Mesendoderm (in vitro differentiated cells): ENCODE results near the gene RBM38.

ENCODE experiments used
- DNase-seq: peaks from one replicate; pipeline ENCODE4 v3.0.0; 2013
- H2AK5ac ChIP-seq: 2 replicates; pipeline ENCODE4 v1.6.1; 2013; ENCODE audit warnings: low read length, inconsistent platforms
- H2BK120ac ChIP-seq: 2 replicates; pipeline ENCODE4 v1.6.1; 2013; ENCODE audit warnings: low read depth, mild to moderate bottlenecking, low read length, moderate library complexity, mixed read lengths
- H2BK15ac ChIP-seq: replicated peaks from 2 replicates; pipeline ENCODE4 v1.6.1; 2013; ENCODE audit warnings: low read depth, mild to moderate bottlenecking, moderate library complexity
- H2BK5ac ChIP-seq: 2 replicates; pipeline ENCODE4 v1.6.1; 2013; ENCODE audit warnings: low read length, inconsistent platforms
- H3K18ac ChIP-seq: 2 replicates; pipeline ENCODE4 v1.6.1; 2013; ENCODE audit warnings: mild to moderate bottlenecking, low read length, mixed read lengths
- H3K23ac ChIP-seq: one replicate; pipeline ENCODE4 v1.6.1; 2013; ENCODE audit warnings: low read length
- H3K27ac ChIP-seq: 2 replicates; pipeline ENCODE4 v1.5.1; 2013; ENCODE audit warnings: low read depth, mild to moderate bottlenecking, inconsistent platforms, low read length, moderate library complexity
- H3K27me3 ChIP-seq: 2 replicates; pipeline ENCODE4 v1.6.1; 2013; ENCODE audit warnings: low read length, control low read depth, mild to moderate bottlenecking, inconsistent platforms; ENCODE audit not compliant: insufficient read depth, poor library complexity
- H3K36me3 ChIP-seq: 2 replicates; pipeline ENCODE4 v1.6.1; 2013; ENCODE audit warnings: low read length, inconsistent platforms; ENCODE audit not compliant: control insufficient read depth, insufficient read depth
- H3K4ac ChIP-seq: one replicate; pipeline ENCODE4 v1.6.1; 2013; ENCODE audit warnings: low read depth, mild to moderate bottlenecking, low read length, moderate library complexity
- H3K4me1 ChIP-seq: 2 replicates; pipeline ENCODE4 v1.6.1; 2013; ENCODE audit warnings: low read depth, low read length, inconsistent platforms; ENCODE audit not compliant: control insufficient read depth
- H3K4me2 ChIP-seq: 2 replicates; pipeline ENCODE4 v1.6.1; 2013; ENCODE audit warnings: low read length
- H3K4me3 ChIP-seq: 2 replicates; pipeline ENCODE4 v1.5.1; 2013; ENCODE audit warnings: mild to moderate bottlenecking, low read length
- H3K56ac ChIP-seq: one replicate; pipeline ENCODE4 v1.6.1; 2013; ENCODE audit warnings: low read length
- H3K79me1 ChIP-seq: 2 replicates; pipeline ENCODE4 v1.6.1; 2013; ENCODE audit warnings: low read length, inconsistent platforms
- H3K79me2 ChIP-seq: 2 replicates; pipeline ENCODE4 v1.6.1; 2013; ENCODE audit warnings: mild to moderate bottlenecking, low read length; ENCODE audit not compliant: control insufficient read depth, insufficient read depth
- H3K9ac ChIP-seq: 2 replicates; pipeline ENCODE4 v1.6.1; 2013; ENCODE audit warnings: low read length, inconsistent platforms
- H4K5ac ChIP-seq: one replicate; pipeline ENCODE4 v1.6.1; 2013; ENCODE audit warnings: low read length
- H4K8ac ChIP-seq: one replicate; pipeline ENCODE4 v1.6.1; 2013; ENCODE audit warnings: low read depth, mild to moderate bottlenecking, control low read depth, low read length, moderate library complexity
- WGBS: extraction: QIAGEN DNeasy Blood & Tissue Kit; methylation state at CpG from one replicate; pipeline ENCODE4 v1.1.7; 2013; ENCODE audit warnings: low lambda C conversion rate, missing lambda C conversion rate; ENCODE audit not compliant: insufficient coverage; ENCODE audit errors: extremely low coverage; 5-methylcytosine and 5-hydroxymethylcytosine counted together

The RBM38 gene

GRCh38 chr20:57421253-57422220 is 30.3 kb downstream of the RBM38 start:
- Histone ChIP-seq H3K79me1 (no peaks in the 10 kb centered on the region), H3K56ac (no peak overlapping the region), H2BK5ac (no peak overlapping the region)

GRCh38 chr20:57422254-57422653 is 31.1 kb downstream of the RBM38 start:
- Histone ChIP-seq H3K56ac (no peak overlapping the region), H3K23ac (no peak overlapping the region), H2AK5ac (no peak overlapping the region), H2BK120ac (no peak overlapping the region), H3K27me3 (no peaks in the 10 kb centered on the region), H3K4ac (no peak overlapping the region), H4K8ac (no peak overlapping the region), H4K5ac (no peak overlapping the region), H3K4me1 (no peaks in the 10 kb centered on the region), H3K79me2 (no peaks in the 10 kb centered on the region), H3K18ac (no peak overlapping the region), H3K4me3 (no peak overlapping the region), H3K9ac (no peak overlapping the region), H3K27ac (no peak overlapping the region), H2BK5ac (no peak overlapping the region), H3K36me3 (no peaks in the 10 kb centered on the region), H2BK15ac (no peak overlapping the region), H3K79me1 (no peaks in the 10 kb centered on the region), H3K4me2 (no peak overlapping the region)
- DNase-seq, result no peak
- no CpG with 5 or more reads among the region's 7 CpGs for WGBS

More at GRCh38 chr20:57421253-57422220, 30.3 kb downstream of the RBM38 start:
- Histone ChIP-seq H2AK5ac (no peak overlapping the region), H3K27me3 (no peaks in the 10 kb centered on the region), H4K8ac (no peak overlapping the region), H3K36me3 (no peaks in the 10 kb centered on the region), H3K27ac (no peak overlapping the region), H4K5ac (no peak overlapping the region), H3K79me2 (no peaks in the 10 kb centered on the region), H2BK15ac (no peak overlapping the region), H3K4me1 (no peaks in the 10 kb centered on the region), H3K23ac (no peak overlapping the region), H3K4me2 (no peak overlapping the region), H3K9ac (no peak overlapping the region), H3K4ac (no peak overlapping the region), H3K18ac (no peak overlapping the region), H3K4me3 (no peak overlapping the region), H2BK120ac (no peak overlapping the region)
- no CpG with 5 or more reads among the region's 26 CpGs for WGBS
- no peak for DNase-seq

GRCh38 chr20:57425150-57426013 is 34.2 kb downstream of the RBM38 start:
- no peaks in the 10 kb centered on the region for H3K27me3 ChIP-seq
- no peak overlapping the region for H4K8ac ChIP-seq
- H3K56ac ChIP-seq, result peak overlapping the region; percentile 45
- H3K9ac ChIP-seq, result no peak overlapping the region
- DNase-seq, result peak; percentile 29
- H3K4me1 ChIP-seq, result no peaks in the 10 kb centered on the region
- no peak overlapping the region for H2BK120ac ChIP-seq
- no peaks in the 10 kb centered on the region for H3K79me2 ChIP-seq
- no CpG with 5 or more reads among the region's 17 CpGs for WGBS
- no peak overlapping the region for H3K18ac ChIP-seq
- no peak overlapping the region for H3K4me2 ChIP-seq
- no peak overlapping the region for H3K4ac ChIP-seq
- no peak overlapping the region for H3K23ac ChIP-seq
- no peak overlapping the region for H3K27ac ChIP-seq
- no peaks in the 10 kb centered on the region for H3K79me1 ChIP-seq
- no peaks in the 10 kb centered on the region for H3K36me3 ChIP-seq
- H2BK5ac ChIP-seq, result no peak overlapping the region
- no peak overlapping the region for H3K4me3 ChIP-seq
- no peak overlapping the region for H4K5ac ChIP-seq
- no peak overlapping the region for H2BK15ac ChIP-seq
- H2AK5ac ChIP-seq, result no peak overlapping the region

DNA sequence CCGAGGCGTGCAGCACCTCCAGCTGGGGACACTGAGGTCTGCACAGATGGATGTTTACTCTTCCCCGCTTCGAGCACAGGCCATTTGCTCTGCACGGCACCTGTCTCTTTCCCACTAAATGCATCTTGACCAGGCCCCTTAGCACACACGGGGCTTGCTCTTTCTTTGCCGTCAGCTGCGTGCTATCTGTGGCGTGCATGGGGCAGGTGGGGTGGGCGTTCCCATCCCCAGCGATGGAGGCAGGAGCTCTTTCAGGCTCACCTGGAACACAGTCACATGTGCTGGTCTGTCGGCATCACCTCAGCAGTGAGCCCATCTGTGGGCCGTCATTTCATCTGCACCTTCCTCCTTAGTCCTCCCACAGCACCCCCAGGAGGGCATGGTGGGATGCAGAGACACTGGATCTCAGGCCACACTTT is 35.1 kb downstream of the RBM38 start:
- H3K4me3 ChIP-seq, result no peak overlapping the region

GRCh38 chr20:57426831-57427230 is 35.6 kb downstream of the RBM38 start:
- Histone ChIP-seq H3K4ac (no peak overlapping the region), H3K27me3 (no peaks in the 10 kb centered on the region), H3K36me3 (no peaks in the 10 kb centered on the region), H3K23ac (no peak overlapping the region), H4K8ac (no peak overlapping the region), H2BK15ac (no peak overlapping the region), H3K4me3 (no peak overlapping the region), H3K79me1 (no peaks in the 10 kb centered on the region), H2BK120ac (no peak overlapping the region), H2BK5ac (no peak overlapping the region), H4K5ac (no peak overlapping the region), H3K9ac (no peak overlapping the region), H3K27ac (no peak overlapping the region), H3K79me2 (no peaks in the 10 kb centered on the region), H3K18ac (no peak overlapping the region), H3K4me2 (no peak overlapping the region), H3K56ac (no peak overlapping the region), H3K4me1 (no peaks in the 10 kb centered on the region), H2AK5ac (no peak overlapping the region)
- WGBS, result no CpG with 5 or more reads among the region's 7 CpGs
- DNase-seq, result no peak

More for the DNA sequence above, 35.1 kb downstream of the RBM38 start:
- Histone ChIP-seq H4K5ac (no peak overlapping the region), H3K18ac (no peak overlapping the region), H3K79me1 (no peaks in the 10 kb centered on the region), H3K4ac (no peak overlapping the region), H3K56ac (no peak overlapping the region), H2BK15ac (no peak overlapping the region), H3K79me2 (no peaks in the 10 kb centered on the region), H2AK5ac (no peak overlapping the region), H2BK120ac (no peak overlapping the region), H3K27me3 (no peaks in the 10 kb centered on the region), H3K4me2 (no peak overlapping the region), H3K36me3 (no peaks in the 10 kb centered on the region), H3K23ac (no peak overlapping the region), H4K8ac (no peak overlapping the region), H3K9ac (no peak overlapping the region), H3K27ac (no peak overlapping the region), H3K4me1 (no peaks in the 10 kb centered on the region), H2BK5ac (no peak overlapping the region)
- no peak for DNase-seq
- WGBS, result no CpG with 5 or more reads among the region's 13 CpGs
